SK-N-SH treated with all-trans-retinoic acid at 6 μM for 48 hours (cell line): ENCODE data around the gene CD74.

Source experiments
- ARNTL ChIP-seq: fragments of 450-650 bp; formaldehyde crosslinking; IDR thresholded peaks from 2 replicates; pipeline ENCODE4 v1.5.0; 2020; ENCODE audit warnings: low read depth, mild to moderate bottlenecking, moderate library complexity, borderline replicate concordance
- BACH2 ChIP-seq: fragments of 250-450 bp; sonication (Bioruptor Pico); IDR thresholded peaks from 2 replicates; pipeline ENCODE4 v1.9.0; 2021; ENCODE audit warnings: mild to moderate bottlenecking, borderline replicate concordance
- CREB5 ChIP-seq: fragments of 250-450 bp; sonication (Bioruptor Pico); IDR thresholded peaks from 2 replicates; pipeline ENCODE4 v1.5.1; 2020; ENCODE audit warnings: low read depth, mild to moderate bottlenecking, moderate library complexity
- POU6F1 ChIP-seq: fragments of 250-450 bp; sonication (Bioruptor Pico); IDR thresholded peaks from 2 replicates; pipeline ENCODE4 v1.8.0; 2021; ENCODE audit warnings: low read depth, mild to moderate bottlenecking, moderate library complexity, borderline replicate concordance
- RARB ChIP-seq: fragments of 250-450 bp; sonication (Bioruptor Pico); IDR thresholded peaks from 2 replicates; pipeline ENCODE4 v1.8.0; 2021; ENCODE audit warnings: mild to moderate bottlenecking, moderate library complexity
- ZFP3 ChIP-seq: fragments of 250-450 bp; sonication (Bioruptor Pico); IDR thresholded peaks from 2 replicates; pipeline ENCODE4 v1.5.0; 2020; ENCODE audit warnings: mild to moderate bottlenecking, moderate library complexity
- ZFP30 ChIP-seq: fragments of 450-650 bp; formaldehyde crosslinking; IDR thresholded peaks from 2 replicates; pipeline ENCODE4 v1.5.0; 2022; ENCODE audit warnings: mild to moderate bottlenecking, moderate library complexity

DNA sequence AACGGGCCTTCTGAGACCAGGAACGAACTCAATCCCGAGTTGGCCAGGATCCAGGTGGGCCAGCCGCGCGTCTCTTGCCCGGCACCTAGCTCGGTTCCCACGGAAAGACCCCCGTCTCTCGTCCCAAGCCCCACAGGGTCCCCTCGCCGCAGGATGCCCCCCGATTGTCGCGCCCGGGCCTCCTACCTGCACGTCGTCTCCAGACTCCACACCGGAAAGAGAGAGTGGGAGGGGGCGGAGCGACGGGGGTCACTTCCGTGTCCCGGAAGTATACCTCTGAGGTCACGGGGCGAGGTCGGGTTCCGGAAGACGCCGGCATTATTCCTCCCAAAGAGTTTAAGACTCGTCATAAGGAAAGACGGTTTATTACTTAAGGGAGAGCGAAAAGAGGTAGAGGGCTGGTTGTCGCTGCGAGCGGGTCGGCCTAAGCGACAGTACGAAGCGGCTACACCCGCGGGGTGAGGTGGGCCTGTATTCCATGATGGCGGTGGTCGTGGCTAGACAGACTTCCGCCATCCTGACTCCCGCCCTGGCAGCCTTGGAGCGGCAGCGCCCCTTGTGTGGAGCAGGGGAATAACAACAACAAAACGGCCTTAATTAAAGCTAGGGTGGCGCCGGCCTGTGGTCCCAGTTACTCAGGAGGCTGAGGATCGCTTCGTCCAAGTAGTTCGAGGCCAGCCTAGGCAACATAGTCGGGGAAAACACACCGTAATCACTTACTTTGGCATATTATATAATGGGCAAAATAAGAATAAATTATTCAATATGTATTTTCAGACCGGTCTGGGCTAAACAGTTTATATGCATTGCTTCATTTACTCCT, 37.0 kb upstream of the CD74 start, which contains the start of gene RPS14:
- TF ChIP-seq CREB5 (CRISPR knock-in tag) = no peak; the same call in 1 of the 2 replicates
- TF ChIP-seq BACH2 (CRISPR knock-in tag) = no peak
- no peak for TF ChIP-seq RARB (CRISPR knock-in tag)
- TF ChIP-seq ARNTL = no peak
- no peak for TF ChIP-seq ZFP30 (CRISPR knock-in tag)
- peak; percentile 68 for TF ChIP-seq ZFP3 (CRISPR knock-in tag)
- TF ChIP-seq POU6F1 (CRISPR knock-in tag) = no peak
